ENCODE results near the gene FANCG.

The FANCG gene

GRCh38 chr9:35079426-35080341 is at the start of gene FANCG:
FANCG (minus strand) TSS chr9:35079942; CDS start chr9:35079524, 418 bp downstream.
- peak; percentile 86 for DNase-seq (ENCODE audit: low spot score)

DNA sequence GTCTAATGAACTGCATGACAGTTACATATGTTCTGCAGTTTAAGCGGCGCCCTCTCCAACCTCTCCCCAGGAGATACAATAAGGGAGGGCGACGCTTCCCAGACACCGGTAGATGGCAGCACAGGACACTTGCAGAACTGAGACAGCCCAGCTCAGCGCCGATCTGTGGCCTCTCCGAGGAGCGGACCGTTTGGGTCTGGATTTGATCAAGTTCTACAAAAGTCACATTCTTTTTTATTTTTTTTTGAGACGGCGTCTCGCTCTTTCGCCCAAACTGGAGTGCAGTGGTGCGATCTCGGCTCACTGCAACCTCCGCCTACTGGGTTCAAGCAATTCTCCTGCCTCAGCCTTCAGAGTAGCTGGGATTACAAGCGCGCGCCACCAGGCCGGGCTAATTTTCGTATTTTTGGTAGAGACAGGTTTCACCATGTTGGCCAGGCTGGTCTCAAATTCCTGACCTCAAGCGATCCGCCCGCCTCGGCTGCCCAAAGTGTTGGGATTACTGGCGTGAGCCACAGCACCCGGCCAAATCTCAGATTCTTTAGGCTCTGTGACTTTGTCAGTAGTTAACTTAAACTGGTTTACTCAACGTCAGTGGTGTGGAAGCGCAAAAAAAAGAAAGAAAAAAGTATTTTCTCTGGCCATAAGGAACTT is 37.3 kb upstream of the FANCG start:
- DNase-seq (ENCODE audit: low spot score), result peak; percentile 84

- DNase-seq (ENCODE audit: low spot score), result no peak
Observed at GRCh38 chr9:35116539-35116897, 36.8 kb upstream of the FANCG start.

DNA sequence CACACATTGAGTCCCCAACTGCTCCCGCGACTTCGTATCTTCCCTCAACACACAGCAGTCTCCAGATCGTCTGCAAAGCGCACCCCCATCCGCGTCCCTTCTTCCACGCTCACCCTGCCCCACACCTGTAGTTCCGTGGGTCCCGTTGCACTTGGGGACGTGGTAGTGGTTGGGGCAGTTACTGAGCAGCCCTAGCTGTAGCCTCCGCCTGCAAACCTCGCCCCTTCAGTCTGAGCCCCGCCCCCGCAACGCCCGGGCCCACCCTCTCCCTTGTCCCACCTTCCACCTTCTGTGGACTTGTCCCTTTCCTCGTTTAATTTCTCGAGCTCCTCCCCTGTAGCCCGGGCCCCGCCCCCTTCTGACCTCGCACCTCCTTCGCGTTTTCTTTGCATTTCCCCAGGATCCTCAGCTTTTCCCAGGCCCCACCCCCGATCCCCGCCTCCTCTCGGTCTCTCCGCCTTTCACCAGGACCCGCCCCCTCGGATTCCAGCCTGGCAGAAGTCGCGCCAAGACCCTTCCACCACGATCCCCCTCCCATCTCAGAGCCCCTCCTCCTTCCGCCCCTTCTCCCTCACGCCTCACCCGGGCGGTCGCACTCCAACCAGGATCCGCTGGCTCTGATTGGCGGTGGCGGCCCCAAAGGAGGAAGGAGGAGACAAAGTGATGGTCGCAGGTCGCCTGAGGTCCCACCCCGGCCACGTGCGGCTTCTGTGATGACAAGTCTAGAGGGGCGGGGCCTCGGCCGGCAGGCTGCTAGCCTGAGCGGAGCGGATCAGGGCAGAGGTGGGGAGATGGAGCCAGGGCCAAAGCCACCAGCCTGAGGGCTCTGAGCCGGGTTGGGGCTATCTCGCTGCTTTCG is 36.2 kb upstream of the FANCG start, which contains the start of gene ATOSB:
Gene ATOSB (minus strand): TSS at position 183 of the 859 bp plus-strand sequence. CDS start 7,588 bp downstream, outside the sequence.
- DNase-seq (ENCODE audit: low spot score), result peak; percentile 97

- DNase-seq (ENCODE audit: low spot score), result peak; percentile 84
Observed at GRCh38 chr9:35114840-35115628, 35.3 kb upstream of the FANCG start.

- peak; percentile 98 for DNase-seq (ENCODE audit: low spot score)
Observed at GRCh38 chr9:35114113-35114839, 34.5 kb upstream of the FANCG start.

GRCh38 chr9:35112257-35113020 is 32.7 kb upstream of the FANCG start:
- DNase-seq (ENCODE audit: low spot score), result peak; percentile 26

DNA sequence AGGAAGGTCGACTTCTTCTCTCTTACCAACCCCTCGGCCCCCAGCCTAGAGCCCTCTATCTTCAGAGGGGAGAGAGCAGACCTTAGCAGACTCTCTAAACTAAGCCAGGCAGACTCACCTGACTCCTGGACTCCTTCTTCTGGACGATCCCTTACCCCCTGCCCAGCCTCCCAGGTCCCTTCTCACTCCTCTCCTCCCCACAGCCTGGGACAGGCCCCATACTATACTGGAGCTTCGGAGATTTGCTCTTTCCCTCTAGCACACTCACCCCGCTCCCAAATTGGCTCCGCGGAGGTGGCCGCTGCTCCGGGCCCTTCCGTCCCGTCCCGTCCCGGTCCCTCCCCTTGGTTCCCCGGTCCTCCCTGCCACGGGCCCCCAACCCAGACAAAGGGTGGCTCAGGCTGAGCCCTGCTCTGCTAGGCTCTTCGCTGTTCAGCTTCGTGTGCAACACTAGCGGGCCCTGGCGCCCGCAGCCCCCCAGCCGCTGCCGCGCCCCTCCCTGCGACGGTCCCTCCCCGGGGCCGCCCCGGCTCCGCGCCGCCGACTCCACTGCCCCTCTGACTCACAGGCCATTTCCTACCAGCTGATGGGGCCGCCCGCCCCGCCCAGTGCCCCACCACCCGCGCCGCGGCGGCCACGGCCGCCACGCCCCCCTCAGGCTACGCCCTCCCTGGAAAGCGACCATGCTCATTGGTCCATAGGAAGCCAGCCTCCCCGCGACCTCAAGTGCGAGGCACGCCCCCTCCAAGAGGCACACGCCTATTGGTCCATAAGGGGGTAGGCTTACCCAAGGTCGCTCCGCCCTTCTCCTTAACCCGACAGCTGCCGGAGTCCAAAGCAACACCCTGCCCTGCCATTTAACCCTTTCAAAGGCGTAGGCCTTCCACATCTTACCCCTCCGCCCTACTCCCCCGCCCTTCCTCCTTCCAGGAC is 31.5 kb upstream of the FANCG start:
- peak; percentile 98 for DNase-seq (ENCODE audit: low spot score)

DNA sequence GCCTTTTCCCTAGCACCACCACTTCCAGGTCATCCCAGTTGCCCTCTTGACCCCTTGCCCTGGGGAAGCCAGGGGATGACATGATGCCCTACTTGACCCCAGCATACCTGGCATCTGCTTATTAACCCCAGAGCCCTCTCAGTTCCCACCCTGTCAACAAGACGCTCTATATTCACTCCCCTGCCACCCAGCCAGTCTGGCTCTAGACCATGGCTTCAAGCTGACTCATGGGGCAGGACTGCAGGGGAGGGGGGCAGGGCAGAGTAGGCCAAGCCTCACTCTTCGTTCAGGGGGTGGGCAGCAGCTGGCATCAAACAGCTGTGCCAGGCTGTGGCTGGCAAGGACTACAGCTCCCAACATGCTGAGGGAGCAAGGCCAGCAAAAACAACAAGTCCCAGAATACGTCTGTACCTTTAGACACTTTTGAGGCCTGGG is 30.6 kb upstream of the FANCG start:
- peak; percentile 63 for DNase-seq (ENCODE audit: low spot score)

- no peak for DNase-seq (ENCODE audit: low spot score)
Observed at GRCh38 chr9:35108946-35109575, 29.3 kb upstream of the FANCG start.

- no peak for DNase-seq (ENCODE audit: low spot score)
Observed at GRCh38 chr9:35108461-35108860, 28.7 kb upstream of the FANCG start.

DNA sequence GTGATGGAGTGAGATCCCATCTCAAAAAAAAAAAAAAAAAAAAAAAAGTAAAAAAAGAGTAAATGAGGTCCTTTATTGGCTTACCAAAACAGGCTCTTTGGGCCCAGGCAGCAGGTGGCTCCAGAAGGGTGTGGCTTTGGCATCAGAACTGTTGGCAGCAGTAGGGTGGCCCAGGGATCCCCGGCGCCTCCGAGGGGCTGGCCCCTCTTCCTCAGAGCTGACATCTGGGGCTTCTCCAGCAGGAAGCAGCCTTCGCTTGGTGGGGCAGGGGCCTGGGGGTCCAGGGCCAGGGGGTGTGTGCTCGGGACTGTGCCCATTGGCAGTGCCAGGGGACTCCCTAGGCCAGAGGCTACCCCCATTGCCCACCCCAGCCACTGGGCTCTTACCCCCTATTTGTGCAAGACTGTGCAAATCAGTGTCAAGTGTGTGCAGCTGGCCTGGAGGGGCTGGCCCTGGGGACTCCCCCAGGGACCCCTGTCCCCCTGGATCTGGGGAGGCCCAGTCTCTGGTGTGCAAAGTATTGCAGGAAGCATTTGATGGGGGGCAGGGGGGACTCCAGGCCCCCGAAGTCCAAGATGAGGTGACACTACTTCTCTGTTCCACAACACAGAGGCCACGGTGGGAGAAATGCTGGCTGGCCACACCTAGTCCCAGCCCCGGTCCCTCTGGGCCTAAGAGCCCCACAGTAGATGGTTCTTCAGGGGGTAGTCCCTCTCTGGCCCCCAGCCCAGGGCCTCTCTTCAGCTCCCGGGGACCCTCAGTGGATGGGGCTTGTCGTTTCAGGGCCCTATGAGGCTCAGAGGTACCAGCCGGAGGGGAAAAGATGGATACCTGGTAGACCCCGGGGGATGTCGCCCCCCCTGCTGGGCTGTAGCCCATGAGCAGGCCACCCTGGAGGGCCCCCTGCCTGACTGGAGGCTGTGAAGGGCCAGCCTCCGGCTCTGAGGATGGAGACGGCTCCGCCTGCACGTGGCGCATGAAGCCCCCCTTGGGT is 27.9 kb upstream of the FANCG start:
- no peak for DNase-seq (ENCODE audit: low spot score)

DNA sequence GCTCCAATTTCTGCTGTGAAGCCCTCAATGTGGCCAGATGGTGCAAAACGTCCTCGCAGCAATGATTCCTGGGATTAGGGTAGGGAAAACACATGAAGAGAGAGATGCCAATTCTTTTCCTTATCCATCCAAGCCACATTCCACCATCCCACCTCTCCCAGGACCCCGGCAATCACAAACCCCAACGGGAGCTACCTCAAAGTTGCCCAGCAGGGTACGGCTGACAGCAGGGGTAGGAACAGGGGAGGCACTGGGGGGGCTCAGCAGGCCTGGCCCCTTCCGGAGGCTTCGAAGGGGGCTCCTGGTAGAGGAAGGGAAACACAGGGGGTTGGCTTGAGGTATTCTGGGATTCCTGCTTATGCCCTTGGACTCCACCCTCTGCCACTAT is 26.6 kb upstream of the FANCG start:
- no peak for DNase-seq (ENCODE audit: low spot score)

GRCh38 chr9:35105571-35106342 is 26.0 kb upstream of the FANCG start:
- no peak for DNase-seq (ENCODE audit: low spot score)

- no peak for DNase-seq (ENCODE audit: low spot score)
Observed at GRCh38 chr9:35105126-35105525, 25.4 kb upstream of the FANCG start.

- DNase-seq (ENCODE audit: low spot score), result no peak
Observed at GRCh38 chr9:35104586-35104985, 24.8 kb upstream of the FANCG start.

Measured in kidney capillary endothelial cell (primary cell).